Psoas muscle (tissue), 8 donors: ENCODE data around the gene PEX14. TPM values are rescaled to one million over a fixed set of nuclear protein-coding genes. Genes with fewer than 3 reads are reported as not detected.

ENCODE experiments used
- ATAC-seq, 4 donors: fragments of 200-7000 bp; cut with Tn5 transposase; one replicate each; pipeline ENCODE4 v1.9.1; 2020; ENCODE audit warnings: moderate library complexity in 3 of 4, mild to moderate bottlenecking in 2 of 4
- DNase-seq, 2 donors: peaks; one replicate each; pipeline ENCODE4 v3.0.0-alpha.2; 2020
- H3K27ac ChIP-seq: fragments of 200-600 bp; one replicate; pipeline ENCODE4 v1.8.0; 2022
- H3K27me3 ChIP-seq, 3 donors: fragments of 200-600 bp in 1 of 3; one replicate each; pipeline versions ENCODE4 v1.6.1 to v1.8.0; 2013 to 2022; ENCODE audit warnings: low read length in 2 of 3, mild to moderate bottlenecking in 2 of 3, moderate library complexity in 1 of 3; ENCODE audit not compliant: insufficient read depth in 3 of 3
- H3K36me3 ChIP-seq, 2 donors: fragments of 200-600 bp in 1 of 2; one replicate each; pipeline versions ENCODE4 v1.6.1 to v1.8.0; 2013 to 2022; ENCODE audit warnings: low read depth in 1 of 2, mild to moderate bottlenecking in 1 of 2, moderate library complexity in 1 of 2; ENCODE audit not compliant: insufficient read depth in 1 of 2
- H3K4me1 ChIP-seq: fragments of 200-600 bp; one replicate; pipeline ENCODE4 v1.8.0; 2022
- H3K4me3 ChIP-seq: fragments of 200-600 bp; one replicate; pipeline ENCODE4 v1.8.0; 2022; ENCODE audit warnings: mild to moderate bottlenecking
- H3K9me3 ChIP-seq: fragments of 200-600 bp; one replicate; pipeline ENCODE4 v1.8.0; 2022
- CTCF ChIP-seq: fragments of 200-600 bp; IDR thresholded peaks from one replicate; pipeline ENCODE4 v1.8.0; 2022; ENCODE audit warnings: antibody characterized with exemption
- WGBS, 3 donors: extraction: QIAGEN DNeasy Blood & Tissue Kit; methylation state at CpG; one replicate each; pipeline versions ENCODE4 v1.1.6 to v1.1.7; 2013; 5-methylcytosine and 5-hydroxymethylcytosine counted together
- intact Hi-C, 2 donors: fragments of 100-400 bp; cut with DNase I; formaldehyde crosslinking; loops; one replicate each; pipeline versions ENCODE4 v1.11.0 to v1.14.2; 2022
- polyA plus RNA-seq, 3 donors: library from polyadenylated mRNA; stranded (reverse); fragments of 200-250 nt; gene quantifications; one replicate each; pipeline ENCODE4 v1.2.3, GENCODE V29; 2013
- total RNA-seq, 4 donors: library from RNA; stranded (reverse); fragmentation: NEBNext Ultra II Directional in 2 of 4; extraction: Animal tissue kit (Norgen Biotek cat#: 25700) in 2 of 4; gene quantifications; one replicate each; pipeline versions ENCODE4 v1.2.1 to v1.2.4, GENCODE V29; 2021 to 2023
- donor health status: healthy with polysubstance abuse.
- donor health status: DM: no; HTN: no; CAD: no; lungs with moderate emphysema.
- donor health status: Bipolar disorder and iron deficiency.
- donor health status: healthy.
- donor health status: DM: yes; HTN: yes; CAD: no.
- donor health status: DM: no; HTN: no; CAD: no.
- donor health status: DM: no; HTN: no; CAD: no.
- donor health status: DM: yes; HTN: yes; CAD: no.

PEX14 gene
- total and polyA plus RNA-seq, 7 donors: 13.7 to 23.5 (median 20.7) TPM

GRCh38 chr1:10640843-10641553 is 166.2 kb downstream of the PEX14 start:
- TF ChIP-seq CTCF: no peak
- ATAC-seq (no peak), DNase-seq (no peak)
- Histone ChIP-seq H3K9me3 (no peaks in the 10 kb centered on the region), H3K4me3 (no peak overlapping the region), H3K27ac (peak overlapping the region; percentile 30), H3K4me1 (peaks cover 16% of the 10 kb centered on the region), H3K36me3 (peaks cover 3 to 68% of the 10 kb centered on the region in 2 donors), H3K27me3 (no peaks in the 10 kb centered on the region)
- intact Hi-C loops: no loop called here
- WGBS, 3 donors: 82 to 89% (median 82%) methylated on average over 16 of the region's 16 CpGs

GRCh38 chr1:10641976-10642375 is 167.2 kb downstream of the PEX14 start:
- no peak for DNase-seq
- no peak for ATAC-seq
- TF ChIP-seq CTCF: no peak
- Histone ChIP-seq H3K9me3 (no peaks in the 10 kb centered on the region), H3K27ac (no peak overlapping the region), H3K27me3 (no peaks in the 10 kb centered on the region), H3K4me1 (peaks cover 11% of the 10 kb centered on the region), H3K4me3 (no peak overlapping the region), H3K36me3 (peaks cover 3 to 76% of the 10 kb centered on the region in 2 donors)
- intact Hi-C loops: no loop called here
- 86 to 89% (median 89%) methylated on average over 23 to 24 of the region's 24 CpGs for WGBS, 3 donors

- no peak for TF ChIP-seq CTCF
- Histone ChIP-seq H3K27ac (no peak overlapping the region), H3K36me3 (peaks cover 3 to 81% of the 10 kb centered on the region in 2 donors)
Observed at GRCh38 chr1:10642403-10643080, 167.8 kb downstream of the PEX14 start.

GRCh38 chr1:10643607-10644306 is 169.0 kb downstream of the PEX14 start:
- no peak for DNase-seq
- no peak for TF ChIP-seq CTCF
- Histone ChIP-seq H3K27ac (no peak overlapping the region), H3K36me3 (peaks cover 3 to 84% of the 10 kb centered on the region in 2 donors), H3K4me3 (no peak overlapping the region), H3K9me3 (no peaks in the 10 kb centered on the region), H3K27me3 (no peaks in the 10 kb centered on the region), H3K4me1 (peaks cover 5% of the 10 kb centered on the region)
- 81 to 91% (median 85%) methylated on average over 17 of the region's 17 CpGs for WGBS, 3 donors
- intact Hi-C loops: no loop called here
- ATAC-seq: peak in 1 of 4 donors; percentile 2

More at GRCh38 chr1:10642403-10643080, 167.8 kb downstream of the PEX14 start:
- Histone ChIP-seq H3K27me3 (no peaks in the 10 kb centered on the region), H3K4me3 (no peak overlapping the region), H3K9me3 (no peaks in the 10 kb centered on the region), H3K4me1 (peaks cover 11% of the 10 kb centered on the region)
- intact Hi-C loops: no loop called here
- 79 to 91% (median 84%) methylated on average over 20 to 31 of the region's 31 CpGs for WGBS, 3 donors
- DNase-seq (no peak), ATAC-seq (peak in 1 of 4 donors; percentile 5)
